H1 (cell line): Measurements from ENCODE around the gene TYK2.

Source experiments
- CHD2 ChIP-seq: IDR thresholded peaks from 2 replicates; pipeline ENCODE4 v1.6.1; 2012; ENCODE audit warnings: low read length, improper control_type of control experiment
- JUND ChIP-seq: IDR thresholded peaks from 2 replicates; pipeline ENCODE4 v1.6.1; 2011; ENCODE audit warnings: mild to moderate bottlenecking, improper control_type of control experiment, low read length
- RFX5 ChIP-seq: IDR thresholded peaks from 2 replicates; pipeline ENCODE4 v1.6.1; 2011; ENCODE audit warnings: low read depth, low read length, improper control_type of control experiment, borderline replicate concordance
- SIRT6 ChIP-seq: IDR thresholded peaks from one replicate; pipeline ENCODE4 v1.7.1; 2012; ENCODE audit warnings: low read length, inconsistent platforms
- TCF12 ChIP-seq: IDR thresholded peaks from 2 replicates; pipeline ENCODE4 v1.6.1; 2011; ENCODE audit warnings: low read depth, mild to moderate bottlenecking, low read length

DNA sequence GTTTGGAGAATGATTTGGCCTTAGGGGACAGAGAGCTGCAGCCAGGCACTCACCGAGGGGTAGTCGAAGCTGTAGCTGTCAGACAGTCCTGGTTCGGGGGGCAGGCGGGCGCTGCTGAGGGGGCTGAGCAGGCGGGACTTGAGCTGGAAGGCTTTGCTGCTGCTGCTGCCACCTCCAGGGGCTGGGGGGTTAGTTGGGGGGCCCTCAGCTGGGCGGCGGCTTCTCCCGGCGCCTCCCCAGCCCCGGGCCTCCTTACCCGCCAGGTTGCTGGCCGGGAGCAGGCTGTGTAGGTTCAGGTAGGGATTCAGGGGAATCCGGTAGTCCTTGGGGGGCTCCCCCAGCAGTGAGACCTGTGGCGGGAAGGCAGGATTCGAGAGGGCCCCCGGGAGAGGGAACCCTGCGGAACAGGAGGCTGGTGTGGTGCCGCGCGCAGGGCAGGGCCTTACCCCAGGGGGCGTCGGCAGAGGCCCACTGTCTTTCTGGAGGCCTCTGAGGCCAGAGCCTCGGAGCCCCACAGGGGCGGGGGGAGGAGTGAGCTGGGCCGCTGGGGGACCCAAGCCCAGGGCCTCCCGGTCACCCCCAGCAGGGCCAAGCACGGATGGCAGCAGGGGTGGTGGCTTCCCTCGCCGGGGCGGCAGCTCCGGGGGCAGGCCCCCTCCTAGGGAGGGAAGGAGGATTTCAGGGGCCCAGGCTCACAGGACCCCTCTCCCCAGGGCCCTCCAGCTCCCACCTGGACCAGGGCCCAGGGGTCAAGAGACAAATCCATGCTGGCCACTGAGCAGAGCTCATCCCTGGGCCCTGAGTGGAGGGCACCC lies 59.6 kb downstream of the TYK2 start:
- TF ChIP-seq TCF12 (no peak), RFX5 (no peak), CHD2 (no peak), JUND (no peak), SIRT6 (no peak)
